Testis (tissue), 3 donors: Measurements from ENCODE around the gene AMACR. TPM values are rescaled to one million over a fixed set of nuclear protein-coding genes. Genes with fewer than 3 reads are reported as not detected.

Experiments
- DNase-seq: peaks from one replicate; pipeline ENCODE4 v3.0.0-alpha.2; 2019
- H3K27ac ChIP-seq, 2 donors: fragments of 200-600 bp; sonication (generic); one replicate each; pipeline ENCODE4 v1.5.1; 2019
- H3K27me3 ChIP-seq: fragments of 200-600 bp; sonication (generic); one replicate; pipeline ENCODE4 v1.5.1; 2019
- H3K36me3 ChIP-seq: fragments of 200-600 bp; sonication (generic); one replicate; pipeline ENCODE4 v1.5.1; 2017; ENCODE audit warnings: low read depth; ENCODE audit errors: missing control alignments
- H3K4me1 ChIP-seq: fragments of 200-600 bp; sonication (generic); one replicate; pipeline ENCODE4 v1.5.1; 2019
- H3K4me3 ChIP-seq, 2 donors: fragments of 200-600 bp; sonication (generic); one replicate each; pipeline ENCODE4 v1.5.1; 2017 to 2019
- H3K9me3 ChIP-seq: fragments of 200-600 bp; sonication (generic); one replicate; pipeline ENCODE4 v1.5.1; 2017
- POLR2A ChIP-seq: fragments of 450-650 bp; IDR thresholded peaks from one replicate; pipeline ENCODE4 v1.6.1; 2017; ENCODE audit warnings: antibody characterized with exemption, mild to moderate bottlenecking, moderate library complexity
- WGBS, 2 donors: methylation state at CpG; one replicate each; pipeline ENCODE4 v1.1.5; 2018; 5-methylcytosine and 5-hydroxymethylcytosine counted together
- intact Hi-C: fragments of 100-400 bp; cut with DNase I; formaldehyde crosslinking; loops from one replicate; pipeline ENCODE4 v1.15.1; 2023; ENCODE audit warnings: low total_unique reads
- polyA plus RNA-seq: library from polyadenylated mRNA; stranded (reverse); fragments of 350-450 nt; fragmentation: Illumina TruSeq; extraction: RNeasy Lipid Tissue Mini Kit (QIAGEN cat#74804); gene quantifications from one replicate; pipeline ENCODE4 v1.2.3, GENCODE V29; 2014; ENCODE audit warnings: low read depth, low replicate concordance; ENCODE audit not compliant: insufficient read depth
- total RNA-seq, 2 donors: library from RNA; depleted of rRNA; stranded (reverse); fragments of >200 nt; gene quantifications; one replicate each; pipeline ENCODE4 v1.2.3, GENCODE V29; 2016
- TF ChIP-seq, protein P1 (sequence below), 3 experiments: fragments of 450-650 bp in 2 of 3; fragments of 200-600 bp in 1 of 3; sonication (generic) in 1 of 3; IDR thresholded peaks; one replicate each; pipeline ENCODE4 v1.5.1; 2016 to 2019; ENCODE audit warnings: antibody characterized with exemption in 3 of 3, mild to moderate bottlenecking in 2 of 3, moderate library complexity in 1 of 3

The AMACR gene
- total and polyA plus RNA-seq, 3 donors from 2014 or later: 6.9 to 12.6 (median 12.1) TPM

DNA sequence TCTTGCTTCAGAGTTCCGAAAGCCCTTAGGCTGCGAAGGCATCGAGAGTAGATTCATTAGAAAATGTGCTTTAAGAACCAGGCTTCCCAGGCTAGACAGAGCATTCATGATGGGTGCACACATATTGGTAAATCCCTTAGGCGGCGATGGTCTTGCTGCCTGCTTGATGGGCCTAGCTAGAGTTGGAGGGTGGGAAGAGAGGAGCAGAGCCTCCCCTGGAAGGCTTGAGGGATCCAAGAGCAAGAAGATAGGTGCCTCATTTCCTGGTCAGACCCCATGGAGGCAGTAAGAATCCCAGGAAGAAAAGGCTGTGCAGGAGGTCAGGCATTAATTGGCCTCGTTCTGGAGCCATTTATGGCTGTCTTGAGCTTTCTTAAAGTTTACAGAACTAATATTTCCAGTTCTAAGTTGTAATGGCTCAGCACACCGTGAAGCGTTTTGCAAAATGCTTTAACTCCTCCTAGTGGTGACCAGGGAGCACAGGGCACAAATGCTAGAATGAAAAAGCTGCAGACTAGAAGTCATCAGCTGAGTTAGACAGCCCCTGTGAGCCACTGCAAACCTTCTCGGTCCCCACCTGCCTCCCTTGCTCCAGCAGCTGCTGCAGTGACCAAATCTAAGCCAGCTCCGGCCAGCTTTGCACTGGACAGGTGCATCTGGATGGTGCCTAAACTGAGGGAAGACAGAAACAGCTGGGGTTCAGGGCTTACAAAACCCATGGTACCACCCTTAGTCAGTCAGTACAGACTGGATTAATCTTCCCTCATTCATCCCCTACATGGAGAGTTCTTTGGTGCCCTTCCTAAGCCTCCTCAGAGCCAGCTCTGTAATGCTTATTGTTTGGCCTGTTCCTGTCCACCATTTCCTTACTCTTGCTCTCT, 38.0 kb downstream of the AMACR start:
- no peak overlapping the region for H3K27ac ChIP-seq
- DNase-seq: peak; percentile 34
- H3K4me3 ChIP-seq: no peak overlapping the region
- peaks cover 4% of the 10 kb centered on the region for H3K4me1 ChIP-seq
- no peaks in the 10 kb centered on the region for H3K27me3 ChIP-seq
- WGBS, 2 donors: 66 to 71% methylated on average over 10 of the region's 10 CpGs
- H3K9me3 ChIP-seq: no peaks in the 10 kb centered on the region
- TF ChIP-seq, protein P1, sequence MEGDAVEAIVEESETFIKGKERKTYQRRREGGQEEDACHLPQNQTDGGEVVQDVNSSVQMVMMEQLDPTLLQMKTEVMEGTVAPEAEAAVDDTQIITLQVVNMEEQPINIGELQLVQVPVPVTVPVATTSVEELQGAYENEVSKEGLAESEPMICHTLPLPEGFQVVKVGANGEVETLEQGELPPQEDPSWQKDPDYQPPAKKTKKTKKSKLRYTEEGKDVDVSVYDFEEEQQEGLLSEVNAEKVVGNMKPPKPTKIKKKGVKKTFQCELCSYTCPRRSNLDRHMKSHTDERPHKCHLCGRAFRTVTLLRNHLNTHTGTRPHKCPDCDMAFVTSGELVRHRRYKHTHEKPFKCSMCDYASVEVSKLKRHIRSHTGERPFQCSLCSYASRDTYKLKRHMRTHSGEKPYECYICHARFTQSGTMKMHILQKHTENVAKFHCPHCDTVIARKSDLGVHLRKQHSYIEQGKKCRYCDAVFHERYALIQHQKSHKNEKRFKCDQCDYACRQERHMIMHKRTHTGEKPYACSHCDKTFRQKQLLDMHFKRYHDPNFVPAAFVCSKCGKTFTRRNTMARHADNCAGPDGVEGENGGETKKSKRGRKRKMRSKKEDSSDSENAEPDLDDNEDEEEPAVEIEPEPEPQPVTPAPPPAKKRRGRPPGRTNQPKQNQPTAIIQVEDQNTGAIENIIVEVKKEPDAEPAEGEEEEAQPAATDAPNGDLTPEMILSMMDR (IDR thresholded peaks at IDR 0.05): peak; percentile 49 to 66 (median 61)
- no peak for TF ChIP-seq POLR2A
- H3K36me3 ChIP-seq: no peaks in the 10 kb centered on the region
- intact Hi-C loops: no loop called here

DNA sequence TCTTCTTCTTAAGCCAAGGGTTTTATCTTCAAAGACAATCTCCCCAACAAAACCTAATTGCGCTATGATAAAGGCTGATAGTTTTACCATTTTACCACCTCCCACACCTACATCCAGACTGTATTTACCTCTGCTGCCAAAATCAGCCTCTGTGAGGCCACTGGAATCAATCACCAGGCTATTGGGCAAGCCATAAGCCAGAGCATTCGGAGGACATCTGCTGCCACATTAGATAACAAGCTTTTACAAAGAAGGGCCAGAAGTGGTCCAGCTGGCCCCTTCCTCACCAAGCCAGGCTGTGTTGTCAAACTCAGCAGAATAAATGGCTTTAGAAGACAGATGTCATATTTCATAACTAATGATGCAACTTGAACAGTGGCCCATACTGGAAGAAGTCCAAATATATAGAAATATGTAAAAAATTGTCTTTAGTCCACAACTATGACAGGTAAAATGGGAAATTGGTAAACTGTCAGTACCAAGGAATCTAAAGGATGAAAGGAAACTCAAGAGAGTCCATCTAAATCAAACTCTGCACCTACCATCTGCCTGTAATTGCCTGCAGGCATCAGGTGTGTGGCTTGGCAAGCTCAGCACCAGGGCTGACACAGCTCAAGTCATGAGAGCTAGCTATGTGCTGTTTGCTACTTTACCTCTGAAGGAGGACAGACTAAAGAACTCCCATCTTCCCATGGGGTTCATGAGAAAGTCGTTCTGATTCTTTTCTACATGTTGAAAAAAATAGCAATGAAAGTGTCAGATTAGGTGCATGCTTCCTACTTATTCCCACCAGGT, 39.4 kb downstream of the AMACR start:
- Histone ChIP-seq H3K4me3 (no peak overlapping the region), H3K27me3 (no peaks in the 10 kb centered on the region), H3K9me3 (no peaks in the 10 kb centered on the region), H3K27ac (no peak overlapping the region), H3K36me3 (no peaks in the 10 kb centered on the region), H3K4me1 (peaks cover 4% of the 10 kb centered on the region)
- TF ChIP-seq, protein P1 (IDR thresholded peaks at IDR 0.05): no peak
- TF ChIP-seq POLR2A: no peak
- intact Hi-C loops: no loop called here
- DNase-seq: no peak
- WGBS, 2 donors: 67 to 73% methylated on average over 3 of the region's 3 CpGs

DNA sequence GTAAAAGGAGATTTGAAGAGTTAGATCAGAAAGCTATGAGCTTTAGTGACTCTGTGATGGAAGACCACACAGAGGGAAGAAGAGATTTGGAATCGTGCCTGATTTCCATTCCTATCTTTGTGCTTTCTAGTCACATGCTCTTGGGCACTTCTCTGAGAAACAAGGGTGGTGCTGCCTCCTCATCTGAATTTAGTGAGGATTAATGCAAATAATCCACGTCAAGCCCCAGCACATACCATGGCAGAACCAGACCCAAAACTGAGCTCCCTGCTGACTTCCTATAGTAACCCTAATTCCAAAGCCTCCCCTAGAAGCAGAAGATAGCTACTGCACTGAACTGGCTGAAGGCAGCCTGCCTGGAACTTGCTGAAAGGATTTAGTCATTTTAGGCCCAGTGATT, 41.0 kb downstream of the AMACR start:
- intact Hi-C loops: no loop called here
- 42 to 56% methylated on average over 2 of the region's 2 CpGs for WGBS, 2 donors

DNA sequence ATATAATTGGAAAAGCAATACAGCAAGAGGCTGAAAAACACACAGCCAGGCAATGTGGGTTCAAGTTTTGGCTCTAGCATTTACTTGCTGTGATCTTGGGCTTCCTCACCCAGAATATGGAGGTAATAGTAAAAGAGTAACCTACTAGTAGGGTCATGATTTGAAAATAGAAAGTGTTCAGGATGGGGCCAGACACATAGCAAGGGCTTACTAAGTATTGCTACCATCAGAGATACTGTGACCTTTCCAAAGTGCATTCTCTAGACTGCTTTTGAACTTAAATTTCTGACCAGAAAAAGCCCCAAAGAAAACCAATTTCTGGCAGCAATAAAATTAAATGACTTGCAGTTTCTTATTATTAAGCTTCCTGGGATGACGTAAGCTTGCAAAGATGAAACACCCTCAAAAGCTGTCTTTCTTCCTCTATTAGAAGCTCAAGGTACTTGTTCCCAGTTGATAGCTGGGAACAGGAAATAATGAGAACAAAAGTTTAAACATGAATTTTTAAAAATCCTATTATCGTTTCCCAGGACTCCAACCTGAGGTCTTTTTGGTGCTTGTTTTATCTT, 43.6 kb downstream of the AMACR start:
- Histone ChIP-seq H3K36me3 (no peaks in the 10 kb centered on the region), H3K4me3 (no peak overlapping the region), H3K27me3 (no peaks in the 10 kb centered on the region), H3K9me3 (no peaks in the 10 kb centered on the region), H3K27ac (no peak overlapping the region), H3K4me1 (no peaks in the 10 kb centered on the region)
- TF ChIP-seq POLR2A: no peak
- TF ChIP-seq, protein P1 (IDR thresholded peaks at IDR 0.05): no peak
- no peak for DNase-seq
- WGBS, 2 donors: 70 to 74% methylated on average over 2 of the region's 2 CpGs
- intact Hi-C loops: no loop called here

More for the DNA sequence above, 41.0 kb downstream of the AMACR start:
- Histone ChIP-seq H3K9me3 (no peaks in the 10 kb centered on the region), H3K36me3 (no peaks in the 10 kb centered on the region), H3K4me3 (no peak overlapping the region), H3K27me3 (no peaks in the 10 kb centered on the region), H3K4me1 (peaks cover 4% of the 10 kb centered on the region), H3K27ac (no peak overlapping the region)
- DNase-seq: no peak
- no peak for TF ChIP-seq POLR2A
- TF ChIP-seq, protein P1 (IDR thresholded peaks at IDR 0.05): no peak
